DMS 273 treated with DMSO at 0.1 percent for 48 hours (cell line): ENCODE data around the gene MLIP.

ENCODE experiments used
- DNase-seq: peaks from one replicate; lab custom pipeline; 2025; lab: John Stamatoyannopoulos, UW

Gene MLIP

GRCh38 chr6:54095723-54096122, 15.5 kb upstream of the MLIP start:
- no peak for DNase-seq

GRCh38 chr6:54096811-54097210, 14.4 kb upstream of the MLIP start:
- DNase-seq: no peak

- no peak for DNase-seq
These were observed 13.5 kb upstream of the MLIP start for GRCh38 chr6:54097753-54098152.

- DNase-seq: no peak
These were observed 12.7 kb upstream of the MLIP start for GRCh38 chr6:54098450-54099044.

- DNase-seq: no peak
These were observed 12.0 kb upstream of the MLIP start for GRCh38 chr6:54099225-54099624.

GRCh38 chr6:54100411-54101006, 10.7 kb upstream of the MLIP start:
- no peak for DNase-seq

- no peak for DNase-seq
These were observed 9.0 kb upstream of the MLIP start for GRCh38 chr6:54102238-54102637.

- DNase-seq: no peak
These were observed 7.7 kb upstream of the MLIP start for GRCh38 chr6:54103497-54103896.

GRCh38 chr6:54106727-54107126, 4.5 kb upstream of the MLIP start:
- no peak for DNase-seq

GRCh38 chr6:54107470-54108090, 3.7 kb upstream of the MLIP start:
- no peak for DNase-seq

- DNase-seq: no peak
These were observed 3.0 kb upstream of the MLIP start for GRCh38 chr6:54108271-54108670.

- DNase-seq: no peak
These were observed 1.7 kb upstream of the MLIP start for GRCh38 chr6:54109586-54109985.

GRCh38 chr6:54112151-54112650, 958 bp downstream of the MLIP start:
- no peak for DNase-seq

- no peak for DNase-seq
These were observed 3.7 kb downstream of the MLIP start for GRCh38 chr6:54114991-54115390.

- DNase-seq: no peak
These were observed 4.7 kb downstream of the MLIP start for GRCh38 chr6:54115966-54116365.

GRCh38 chr6:54118117-54118516, 6.9 kb downstream of the MLIP start:
- DNase-seq: no peak

- no peak for DNase-seq
These were observed 14.2 kb downstream of the MLIP start for GRCh38 chr6:54125493-54125892.

GRCh38 chr6:54130179-54130578, 18.9 kb downstream of the MLIP start:
- DNase-seq: no peak

GRCh38 chr6:54132587-54132986, 21.3 kb downstream of the MLIP start:
- no peak for DNase-seq

GRCh38 chr6:54133186-54133585, 21.9 kb downstream of the MLIP start:
- DNase-seq: no peak

GRCh38 chr6:54134935-54135334, 23.7 kb downstream of the MLIP start:
- no peak for DNase-seq

GRCh38 chr6:54135665-54136369, 24.6 kb downstream of the MLIP start:
- peak; percentile 35 for DNase-seq

GRCh38 chr6:54138795-54139194, 27.6 kb downstream of the MLIP start:
- no peak for DNase-seq
